GM19043 (cell line): ENCODE results near the gene PEPD.

Experiments
- ATAC-seq: cut with Tn5 transposase; IDR thresholded peaks from one replicate; pipeline ENCODE4 v1.9.1; 2021; ENCODE audit warnings: low read depth; ENCODE audit not compliant: unreplicated experiment

PEPD gene

DNA sequence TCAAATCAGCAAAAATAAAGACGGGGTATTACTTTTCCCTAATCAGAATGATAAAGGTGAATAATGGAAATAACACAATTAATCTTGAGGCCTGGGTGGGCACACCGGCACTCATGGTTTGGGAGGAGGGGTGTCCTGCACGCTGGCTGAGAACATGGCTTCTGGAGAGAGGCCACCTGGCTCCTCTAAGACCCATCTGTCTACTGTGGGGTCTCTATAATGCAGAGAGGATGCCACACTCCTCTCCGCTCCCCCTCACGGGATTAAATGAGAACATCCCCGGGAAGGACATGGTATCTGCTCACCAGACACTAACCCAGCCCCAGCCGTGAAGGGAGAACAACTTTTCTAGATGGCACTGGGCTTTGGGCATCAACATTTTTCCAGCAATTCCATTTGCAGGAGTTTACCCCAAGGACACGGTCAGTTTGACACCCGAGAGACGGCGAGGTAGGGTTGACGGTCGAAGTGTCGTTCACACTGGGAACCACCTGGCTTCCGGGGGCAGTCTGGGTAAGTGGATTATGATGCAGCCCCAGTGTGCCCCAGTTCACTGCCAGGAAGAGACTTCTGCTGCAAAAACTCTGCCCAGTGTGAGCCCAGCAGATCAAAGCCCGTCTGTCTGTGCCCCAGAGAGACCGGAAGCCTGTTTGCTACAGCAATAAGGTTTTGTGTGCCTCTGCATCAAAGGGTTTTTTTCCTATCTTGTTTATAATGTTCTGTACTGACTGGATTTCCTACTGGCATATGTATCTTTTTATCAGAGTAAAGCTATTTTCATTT, 91.5 kb downstream of the PEPD start:
- no peak for ATAC-seq

GRCh38 chr19:33428627-33429125, 92.9 kb downstream of the PEPD start:
- no peak for ATAC-seq

- ATAC-seq, result no peak
Observed at GRCh38 chr19:33427801-33428626, 93.6 kb downstream of the PEPD start.

DNA sequence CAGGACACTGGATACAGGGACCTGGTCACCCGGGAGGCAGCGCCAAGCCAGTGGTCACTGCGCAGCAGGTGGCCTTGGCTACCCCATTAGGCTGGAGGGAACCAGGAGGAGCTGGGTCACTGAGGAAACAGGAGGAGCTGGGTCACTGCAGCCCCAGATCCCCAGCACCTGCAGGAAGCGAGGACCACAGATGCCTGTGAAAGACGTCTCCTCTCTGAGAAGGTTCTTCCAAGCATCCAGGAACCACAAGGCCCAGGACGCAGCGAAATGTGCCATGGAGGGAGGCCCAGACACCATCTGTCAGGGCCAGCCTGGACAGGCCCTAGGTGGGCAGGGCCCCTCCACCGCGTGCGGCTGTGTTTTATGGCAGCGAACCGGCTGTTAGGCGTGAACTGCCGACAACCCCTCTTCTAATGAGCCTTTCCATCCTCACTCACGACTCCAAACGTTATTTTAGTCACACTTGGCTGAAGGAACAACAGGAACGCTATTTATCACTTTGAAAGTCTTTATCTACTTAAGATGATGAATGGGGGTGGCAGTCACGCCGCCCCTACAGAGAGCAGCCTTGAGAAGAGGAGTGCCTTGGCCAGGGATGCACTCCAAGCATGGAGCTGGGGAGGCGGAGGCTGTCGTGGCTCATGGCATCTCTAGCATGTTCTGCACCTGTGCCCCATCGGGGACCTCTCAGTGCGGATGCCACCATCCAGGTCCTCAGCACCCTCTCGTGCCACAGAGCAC, 94.8 kb downstream of the PEPD start:
- no peak for ATAC-seq

GRCh38 chr19:33424181-33424580, 97.4 kb downstream of the PEPD start:
- no peak for ATAC-seq

- no peak for ATAC-seq
Observed at GRCh38 chr19:33422369-33423180, 99.0 kb downstream of the PEPD start.

DNA sequence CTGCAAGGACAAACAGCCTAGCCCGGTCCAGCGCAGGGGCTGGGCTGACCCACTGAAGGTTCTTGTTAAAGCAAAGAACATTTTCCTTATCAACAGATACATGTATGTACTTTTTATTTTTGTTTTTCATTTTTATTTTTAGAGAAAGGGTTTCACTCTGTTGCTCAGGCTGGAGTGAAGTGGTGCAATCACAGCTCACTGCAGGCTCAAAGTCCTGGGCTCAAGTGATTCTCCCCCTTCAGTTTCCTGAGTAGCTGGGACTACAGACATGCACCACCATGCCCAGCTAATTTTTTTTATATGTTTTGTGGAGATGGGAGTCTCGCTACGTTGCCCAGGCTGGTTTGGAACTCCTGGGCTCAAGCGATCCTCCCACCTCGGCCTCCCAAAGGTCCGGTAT, 100.2 kb downstream of the PEPD start:
- no peak for ATAC-seq

GRCh38 chr19:33420821-33421220, 100.8 kb downstream of the PEPD start:
- no peak for ATAC-seq

GRCh38 chr19:33419788-33420130, 101.8 kb downstream of the PEPD start:
- no peak for ATAC-seq

DNA sequence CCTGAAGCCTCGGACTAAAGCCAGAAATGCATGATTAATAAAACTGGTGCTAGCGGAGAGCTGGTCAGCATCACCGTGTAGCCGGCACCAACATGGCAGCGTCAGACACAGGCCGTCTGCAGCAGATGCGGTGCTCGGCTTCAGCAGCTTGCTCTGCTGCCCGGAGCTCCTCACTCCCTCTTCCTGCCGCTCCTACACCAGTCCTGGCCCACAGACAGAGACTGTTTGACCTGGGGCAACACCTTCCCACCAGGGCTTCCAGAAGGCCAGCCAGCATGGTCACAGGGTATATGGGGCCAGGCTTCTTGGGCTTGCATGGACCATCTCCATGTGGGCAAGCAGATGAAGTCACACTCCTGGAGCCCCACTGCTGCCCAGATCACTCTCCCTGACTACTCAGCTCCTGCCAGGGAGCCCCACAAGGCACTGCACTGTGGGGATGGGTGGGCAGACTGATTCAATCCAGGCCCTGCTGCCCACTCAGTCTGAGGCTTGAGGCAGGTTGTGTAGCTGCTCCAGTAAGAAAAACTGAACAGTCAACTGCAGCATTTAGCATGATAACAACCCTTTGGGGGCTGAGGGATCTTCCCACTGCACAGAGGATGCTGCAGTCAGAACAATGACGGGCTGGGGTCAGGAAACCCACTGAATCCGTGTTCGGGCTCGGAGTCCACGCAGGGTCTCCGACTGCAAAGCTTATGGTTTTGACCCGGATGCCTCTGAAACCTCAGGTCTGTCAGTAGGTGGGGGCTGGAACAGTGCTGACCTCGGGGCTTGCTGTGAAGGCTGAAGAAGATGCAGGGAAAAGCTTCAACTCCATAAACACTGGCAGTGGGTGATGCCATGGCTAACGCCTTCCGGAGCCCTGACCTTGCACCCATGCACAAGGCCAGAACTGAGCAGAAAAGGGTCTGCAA, 102.5 kb downstream of the PEPD start:
- ATAC-seq, result no peak

DNA sequence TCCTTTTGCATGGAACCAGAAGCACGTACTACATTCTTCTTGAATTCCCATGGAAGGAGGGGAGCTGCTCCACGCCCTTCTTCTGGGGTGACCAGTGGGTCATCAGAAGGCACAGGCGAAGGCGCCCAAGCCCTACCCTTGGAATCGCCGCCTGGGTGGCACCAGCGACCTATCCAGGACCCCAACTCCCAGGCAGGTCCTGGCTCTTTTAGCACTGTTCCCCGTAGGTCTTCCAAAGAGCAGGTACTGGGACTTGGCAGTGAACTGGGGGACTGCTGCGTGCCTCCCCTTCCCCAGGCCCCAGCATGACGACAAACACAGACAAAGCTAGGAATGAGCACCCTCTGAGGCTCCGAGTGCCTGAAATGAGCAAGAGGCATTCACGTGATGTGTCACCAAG, 103.1 kb downstream of the PEPD start:
- no peak for ATAC-seq

GRCh38 chr19:33417751-33418150, 103.8 kb downstream of the PEPD start:
- ATAC-seq, result no peak

- no peak for ATAC-seq
Observed at GRCh38 chr19:33416307-33417215, 105.0 kb downstream of the PEPD start.

- ATAC-seq, result no peak
Observed at GRCh38 chr19:33414667-33415605, 106.7 kb downstream of the PEPD start.

- no peak for ATAC-seq
Observed at GRCh38 chr19:33413868-33414666, 107.5 kb downstream of the PEPD start.

DNA sequence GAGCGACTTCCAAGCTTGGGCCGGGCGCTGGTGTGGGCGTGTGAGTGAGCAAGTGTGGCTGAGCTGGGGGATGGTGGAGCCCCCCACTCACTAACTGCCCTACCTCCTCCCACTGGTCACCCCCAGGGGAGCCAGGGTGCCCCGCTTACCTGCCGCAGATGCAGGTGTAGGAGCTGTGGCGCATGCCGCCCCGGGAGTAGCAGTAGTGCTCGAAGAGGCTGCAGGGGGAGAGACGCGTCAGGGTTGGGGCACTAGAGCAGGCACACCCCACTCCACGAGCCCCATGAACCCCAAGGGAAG, 108.2 kb downstream of the PEPD start:
- no peak for ATAC-seq
